ENCODE data around the gene DCST1.

The DCST1 gene

DNA sequence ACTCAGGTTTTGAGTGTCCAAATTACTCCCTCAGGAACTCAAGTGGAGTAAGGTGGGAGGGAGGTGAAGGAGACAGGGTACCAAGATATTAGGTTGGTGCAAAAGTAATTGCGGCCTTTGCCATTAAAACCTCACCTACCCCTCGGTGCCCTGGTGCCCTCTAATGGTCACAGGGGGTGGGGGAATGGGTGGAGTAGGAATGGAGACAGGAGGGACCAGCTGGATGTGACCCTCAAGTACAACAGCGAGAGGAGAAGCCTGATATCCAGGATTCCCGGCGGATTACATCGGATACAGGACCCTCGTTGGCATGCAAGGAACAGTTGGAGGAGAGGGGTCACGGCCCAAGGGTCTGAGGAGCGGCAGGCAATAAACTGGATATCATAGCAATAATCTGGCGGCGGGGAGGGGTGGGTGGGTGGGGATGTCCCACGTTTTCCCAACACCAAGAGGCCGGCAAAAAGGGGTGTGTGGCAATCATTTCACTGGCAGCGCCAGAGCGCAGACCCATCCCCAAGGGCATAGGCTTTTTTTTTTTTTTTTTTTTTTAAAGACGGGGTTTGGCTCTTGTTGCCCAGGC, 35.3 kb upstream of the DCST1 start:
- Mint-ChIP-seq H3K4me3 (peak overlapping the region; percentile 63), H3K27ac (peak overlapping the region; percentile 84), H3K4me1 (peaks cover 52% of the 10 kb centered on the region), H3K36me3 (no peaks in the 10 kb centered on the region), H3K9me3 (no peaks in the 10 kb centered on the region), H3K27me3 (no peaks in the 10 kb centered on the region)
- ATAC-seq = no peak

DNA sequence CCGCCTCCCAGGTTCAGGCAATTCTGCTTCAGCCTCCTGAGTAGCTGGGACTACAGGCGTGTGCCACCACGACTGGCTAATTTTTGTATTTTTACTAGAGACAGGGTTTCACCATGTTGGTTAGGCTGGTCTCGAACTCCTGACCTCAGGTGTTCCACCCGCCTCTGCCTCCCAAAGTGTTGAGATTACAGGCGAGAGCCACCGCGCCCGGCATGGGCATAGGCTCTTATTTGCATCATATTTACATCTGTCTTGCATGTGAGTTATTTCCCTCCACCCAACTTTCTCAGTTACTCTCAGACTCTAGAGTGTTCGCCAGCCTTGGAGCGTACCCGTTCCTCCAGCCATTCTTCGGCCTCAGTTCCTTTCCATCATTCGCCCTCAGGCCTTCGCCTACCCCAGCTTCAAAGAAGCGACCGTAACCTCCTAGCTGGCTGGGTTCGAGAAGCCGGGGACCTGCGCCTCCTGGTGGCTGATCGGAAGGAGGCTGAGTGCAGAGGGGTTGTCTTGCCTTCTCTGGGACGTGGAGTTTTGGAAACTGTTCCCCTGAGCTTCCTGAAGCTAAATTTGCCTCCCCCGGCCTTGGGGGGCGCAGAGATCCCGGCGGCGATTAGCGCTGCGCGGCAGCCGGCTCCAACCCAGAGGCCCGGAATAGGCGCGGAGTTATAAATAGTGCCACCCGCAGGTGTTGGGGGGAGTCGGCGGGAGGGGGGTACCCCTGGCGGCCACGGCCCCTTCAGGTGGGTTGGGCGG, 34.6 kb upstream of the DCST1 start:
- Mint-ChIP-seq H3K27ac (peak overlapping the region; percentile 84), H3K36me3 (no peaks in the 10 kb centered on the region), H3K27me3 (no peaks in the 10 kb centered on the region), H3K4me1 (peaks cover 58% of the 10 kb centered on the region), H3K4me3 (peak overlapping the region; percentile 95), H3K9me3 (no peaks in the 10 kb centered on the region)
- peak; percentile 1 for ATAC-seq

DNA sequence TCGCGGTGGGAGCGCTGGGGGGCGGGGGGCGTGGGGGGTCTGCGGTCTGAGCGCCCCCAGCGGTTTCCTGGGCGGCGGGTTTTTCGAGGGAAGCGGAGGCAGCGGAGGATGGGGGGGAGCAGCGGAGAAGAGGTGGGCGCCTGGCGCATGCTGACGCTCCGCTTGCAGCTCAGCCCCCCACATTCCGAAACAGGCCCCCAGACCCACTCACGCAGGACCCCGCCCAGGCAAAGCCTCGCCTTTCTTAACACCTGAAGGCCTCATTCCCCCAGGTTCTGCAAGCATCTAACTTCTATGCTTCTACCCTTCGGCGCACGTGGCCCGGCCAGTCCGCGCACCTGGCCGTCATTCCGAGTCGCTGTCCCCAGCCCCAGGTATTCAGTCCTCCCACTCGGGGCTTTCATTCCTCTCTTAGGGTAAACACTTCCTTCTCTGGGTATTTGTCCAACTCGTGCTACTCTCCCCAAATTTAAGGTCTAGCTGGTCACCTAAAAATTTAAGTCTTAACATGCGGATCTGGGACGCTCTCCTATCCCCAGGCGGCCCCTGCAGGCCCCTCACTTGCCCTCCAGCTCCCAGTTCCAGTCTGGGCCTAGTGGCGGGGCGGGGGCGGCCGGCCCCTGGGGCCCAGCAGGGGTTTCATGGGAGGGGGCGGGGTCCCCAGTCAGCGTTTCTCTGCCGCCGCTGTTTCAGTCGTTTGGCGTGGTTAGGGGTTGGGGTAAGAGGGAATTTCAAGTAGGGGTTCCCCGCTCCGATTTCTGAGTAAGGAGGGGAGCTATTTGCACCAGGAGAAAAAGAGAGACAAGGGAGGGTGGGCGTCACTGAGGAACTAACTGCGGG, 33.8 kb upstream of the DCST1 start:
- no peaks in the 10 kb centered on the region for H3K36me3 Mint-ChIP-seq
- H3K4me1 Mint-ChIP-seq = peaks cover 58% of the 10 kb centered on the region
- no peaks in the 10 kb centered on the region for H3K9me3 Mint-ChIP-seq
- no peaks in the 10 kb centered on the region for H3K27me3 Mint-ChIP-seq
- peak; percentile 9 for ATAC-seq
- peak overlapping the region; percentile 95 for H3K4me3 Mint-ChIP-seq
- H3K27ac Mint-ChIP-seq = peak overlapping the region; percentile 84

DNA sequence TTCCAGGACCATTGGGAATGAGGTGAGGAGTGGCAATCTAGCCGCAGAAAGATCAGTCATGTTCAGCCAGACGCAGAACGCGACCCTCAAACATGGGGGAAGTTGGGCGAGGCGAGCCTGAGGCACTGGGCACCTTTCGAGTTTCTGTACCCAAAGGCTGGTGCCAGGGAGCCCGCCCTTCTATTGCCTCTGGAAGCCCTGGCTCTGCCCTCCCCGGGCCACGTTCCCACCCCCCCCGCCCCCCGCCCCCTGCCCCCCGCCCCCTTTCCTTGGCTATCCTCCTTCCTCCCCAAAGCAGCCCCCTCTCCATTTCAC, 33.3 kb upstream of the DCST1 start:
- ATAC-seq = no peak
- peak overlapping the region; percentile 84 for H3K27ac Mint-ChIP-seq
- H3K36me3 Mint-ChIP-seq = no peaks in the 10 kb centered on the region
- no peaks in the 10 kb centered on the region for H3K9me3 Mint-ChIP-seq
- H3K4me1 Mint-ChIP-seq = peaks cover 60% of the 10 kb centered on the region
- H3K4me3 Mint-ChIP-seq = peak overlapping the region; percentile 95
- H3K27me3 Mint-ChIP-seq = no peaks in the 10 kb centered on the region

DNA sequence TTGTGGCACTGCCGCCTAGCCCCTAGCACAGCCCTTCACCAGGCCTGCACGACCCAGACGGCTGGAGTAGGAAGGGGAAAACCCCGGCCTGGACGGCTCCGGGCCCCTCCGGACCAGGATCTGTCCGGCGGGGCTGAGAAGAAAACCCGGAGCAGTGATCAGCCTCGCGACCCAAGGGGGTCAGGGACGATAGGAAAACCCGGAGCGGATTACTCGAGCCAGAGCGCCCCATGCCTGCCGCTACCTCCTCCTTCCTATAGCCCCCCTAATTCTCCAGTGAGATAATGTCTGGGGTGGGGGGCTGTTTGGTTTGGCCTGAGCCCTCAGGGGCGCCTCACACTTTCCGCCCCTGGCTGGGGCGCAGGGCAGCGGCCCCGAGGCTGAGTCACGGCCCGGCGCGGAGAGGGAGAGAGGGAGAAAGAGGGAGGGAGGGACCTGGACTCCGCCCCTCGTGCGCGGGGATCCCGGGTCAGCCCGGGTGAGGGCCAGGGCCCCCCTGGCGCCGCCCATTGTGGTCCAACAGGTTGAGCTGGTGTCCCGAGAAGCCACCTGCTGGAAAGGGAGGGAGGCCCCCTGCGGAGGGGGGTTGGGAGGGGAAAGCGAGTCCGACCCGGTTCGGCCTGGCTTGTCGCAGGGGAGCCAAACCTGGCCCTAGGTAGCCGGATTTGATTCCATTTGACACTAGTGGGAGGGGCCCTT, 32.7 kb upstream of the DCST1 start:
- H3K27me3 Mint-ChIP-seq = no peaks in the 10 kb centered on the region
- no peaks in the 10 kb centered on the region for H3K9me3 Mint-ChIP-seq
- peak; percentile 63 for ATAC-seq
- H3K36me3 Mint-ChIP-seq = no peaks in the 10 kb centered on the region
- H3K4me1 Mint-ChIP-seq = peaks cover 65% of the 10 kb centered on the region
- peak overlapping the region; percentile 95 for H3K4me3 Mint-ChIP-seq
- H3K27ac Mint-ChIP-seq = peak overlapping the region; percentile 84

DNA sequence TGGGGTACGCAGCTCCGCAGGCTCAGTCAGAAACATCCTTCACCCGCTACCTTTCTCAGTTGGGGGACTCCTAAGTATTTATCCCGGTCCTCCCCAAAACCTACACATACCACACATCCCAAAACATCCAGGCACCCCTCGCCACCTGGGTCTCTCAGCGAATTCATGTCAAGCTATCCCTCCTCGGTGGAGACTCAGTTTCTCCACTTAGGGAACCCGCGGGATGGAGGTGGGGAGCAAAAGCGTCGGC, 32.3 kb upstream of the DCST1 start:
- Mint-ChIP-seq H3K27me3 (no peaks in the 10 kb centered on the region), H3K4me1 (peaks cover 70% of the 10 kb centered on the region), H3K27ac (peak overlapping the region; percentile 84)

DNA sequence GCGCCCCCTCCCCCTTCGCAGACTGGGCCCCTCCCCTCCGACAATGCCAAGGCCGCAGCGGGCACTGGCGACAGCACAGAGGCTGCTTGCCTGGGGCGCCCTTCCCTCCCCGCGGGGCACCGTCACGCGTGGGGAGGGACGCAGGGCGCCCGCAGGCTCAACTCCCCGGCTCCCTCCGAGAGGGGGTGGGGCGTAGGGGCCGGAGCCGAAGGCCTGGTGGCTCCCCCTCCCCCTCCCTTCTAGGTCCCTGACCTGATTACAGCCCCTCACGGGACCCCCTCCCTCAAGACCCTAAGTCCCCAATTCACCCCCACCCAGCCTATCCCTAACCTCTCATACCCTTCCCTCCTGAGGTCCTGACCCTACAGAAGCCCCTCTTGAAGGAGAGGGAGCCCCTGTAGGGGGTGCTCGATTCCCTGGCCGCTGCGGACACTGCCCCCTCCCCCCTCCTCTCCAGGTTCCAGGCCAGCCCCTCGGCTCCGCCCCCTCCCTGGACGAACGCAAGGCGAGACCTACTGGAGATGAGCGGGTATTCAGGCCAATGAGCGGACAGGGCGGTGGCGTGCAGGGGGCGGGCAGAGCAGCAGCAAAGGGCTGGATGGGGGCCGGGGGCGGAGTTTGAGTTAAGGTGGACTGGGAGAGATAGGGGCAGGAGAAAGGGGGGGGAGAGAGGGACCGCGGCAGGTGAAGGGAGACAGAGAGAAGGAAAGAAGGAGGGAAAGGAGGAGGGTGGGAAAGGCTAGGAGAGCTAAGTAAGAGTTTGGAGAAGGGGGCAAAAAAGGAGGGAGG, 31.8 kb upstream of the DCST1 start:
- H3K4me3 Mint-ChIP-seq = peak overlapping the region; percentile 95
- peak overlapping the region; percentile 84 for H3K27ac Mint-ChIP-seq
- H3K27me3 Mint-ChIP-seq = no peaks in the 10 kb centered on the region

More for the DNA sequence above, 32.3 kb upstream of the DCST1 start:
- ATAC-seq = no peak
- Mint-ChIP-seq H3K4me3 (peak overlapping the region; percentile 95), H3K36me3 (no peaks in the 10 kb centered on the region), H3K9me3 (no peaks in the 10 kb centered on the region)

DNA sequence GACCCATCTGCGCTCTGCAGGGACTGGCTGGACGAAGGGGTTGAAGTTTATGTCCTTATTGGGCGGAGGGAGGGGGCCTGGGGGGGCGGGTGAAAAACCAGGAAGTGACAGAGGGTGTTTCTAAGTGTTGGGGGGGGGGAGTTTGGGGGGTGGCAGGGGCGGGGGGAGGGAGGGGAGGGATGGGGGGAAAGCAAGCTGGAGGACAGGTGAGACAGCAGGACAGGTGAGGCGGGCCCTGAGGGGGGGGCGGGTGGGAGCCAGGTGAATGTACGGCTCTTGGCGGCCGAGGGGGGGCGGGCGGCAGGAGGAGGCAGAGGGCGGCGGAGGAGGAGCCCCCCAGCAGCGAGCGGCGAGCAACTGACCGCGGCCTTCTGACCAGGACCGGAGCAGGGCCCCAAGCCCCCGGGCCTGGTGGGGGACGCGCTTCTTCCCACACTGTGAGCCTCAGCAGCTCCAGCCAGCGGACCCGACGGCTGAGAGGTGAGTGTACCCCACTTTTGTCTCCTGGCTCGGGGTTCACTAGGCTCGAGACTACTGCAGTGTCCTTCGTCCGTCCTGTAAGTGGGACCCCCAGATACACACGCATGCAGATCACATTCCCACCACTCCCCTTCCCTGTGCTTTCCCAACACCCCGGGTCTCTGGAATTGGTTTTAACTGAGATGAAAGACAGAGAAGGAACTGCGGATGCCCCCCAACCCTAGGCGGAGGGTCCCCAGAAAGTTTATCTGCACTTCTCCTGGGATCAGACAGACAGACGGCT, 31.0 kb upstream of the DCST1 start, which contains the start of gene ZBTB7B:
TSS of gene ZBTB7B (plus strand) at position 339 of the 763 bp plus-strand sequence. CDS start 11,859 bp downstream, outside the sequence.
- Mint-ChIP-seq H3K4me3 (peak within 1 kb of the TSS; percentile 95), H3K9me3 (no peaks in the 10 kb centered on the region), H3K27me3 (no peaks in the 10 kb centered on the region), H3K27ac (peak within 1 kb of the TSS; percentile 84), H3K36me3 (no peaks in the 10 kb centered on the region), H3K4me1 (peaks cover 70% of the 10 kb centered on the region)
- peak; percentile 0 for ATAC-seq

More for the DNA sequence above, 31.8 kb upstream of the DCST1 start:
- peaks cover 75% of the 10 kb centered on the region for H3K4me1 Mint-ChIP-seq
- H3K36me3 Mint-ChIP-seq = no peaks in the 10 kb centered on the region
- ATAC-seq = peak; percentile 87
- no peaks in the 10 kb centered on the region for H3K9me3 Mint-ChIP-seq

DNA sequence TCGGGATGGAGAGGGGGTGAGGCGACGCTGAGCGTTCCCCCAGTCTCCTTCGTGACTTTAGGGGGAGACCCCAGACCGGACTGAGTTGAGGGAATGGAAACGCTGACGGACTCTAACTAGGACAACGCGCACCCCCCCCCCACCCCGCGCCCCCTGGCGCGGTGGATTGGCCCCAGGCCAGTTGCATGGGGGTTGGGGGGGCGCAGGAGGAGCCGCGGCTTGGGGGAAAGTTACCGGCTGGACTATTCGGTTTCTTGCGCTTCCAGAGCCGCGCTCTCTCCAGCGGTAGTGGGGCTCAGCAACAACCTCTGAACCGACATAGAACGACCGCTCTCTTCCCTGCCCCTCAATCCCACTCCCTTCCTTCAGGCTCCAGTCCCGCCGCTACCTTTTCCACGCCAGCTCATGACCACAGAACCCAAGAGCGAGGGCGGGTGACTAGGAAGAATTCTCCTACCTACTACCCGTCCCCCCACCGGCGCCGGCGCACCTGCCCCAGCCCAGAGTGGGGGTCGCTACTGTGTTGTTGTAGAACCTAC, 30.3 kb upstream of the DCST1 start:
- no peaks in the 10 kb centered on the region for H3K36me3 Mint-ChIP-seq
- H3K27ac Mint-ChIP-seq = peak overlapping the region; percentile 84
- H3K27me3 Mint-ChIP-seq = no peaks in the 10 kb centered on the region

DNA sequence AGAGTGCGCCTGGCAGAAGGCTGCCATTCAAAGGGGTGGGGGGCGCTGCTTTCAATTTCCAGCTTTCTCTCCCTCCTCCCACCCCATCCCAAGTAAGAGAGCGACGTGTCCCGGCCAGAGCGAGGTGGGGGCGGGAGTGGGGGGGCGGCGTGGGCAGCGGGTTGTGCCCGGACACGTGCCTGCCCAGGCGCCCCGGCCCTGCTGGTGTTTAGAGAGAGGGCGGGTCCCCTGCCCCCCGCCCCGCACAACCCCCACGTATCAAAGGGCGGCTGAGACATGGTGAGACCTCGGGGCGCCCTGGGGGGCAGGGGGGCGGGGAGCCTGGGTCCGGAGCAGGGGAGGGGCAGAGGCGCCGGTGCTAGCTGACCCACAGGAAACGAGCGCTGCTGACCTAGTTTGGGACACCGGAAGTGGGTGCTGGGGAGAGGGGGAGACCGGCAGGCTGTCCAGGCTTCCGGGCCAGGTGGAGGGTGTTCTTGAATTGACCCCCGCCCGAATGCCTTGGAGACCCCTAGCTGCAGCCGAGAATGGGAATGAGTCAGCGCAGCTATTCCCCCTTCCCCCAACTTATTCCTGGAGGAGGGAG, 29.8 kb upstream of the DCST1 start:
- H3K27me3 Mint-ChIP-seq = no peaks in the 10 kb centered on the region
- H3K4me3 Mint-ChIP-seq = peak overlapping the region; percentile 95
- H3K9me3 Mint-ChIP-seq = no peaks in the 10 kb centered on the region
- peaks cover 2% of the 10 kb centered on the region for H3K36me3 Mint-ChIP-seq
- no peak for ATAC-seq
- peak overlapping the region; percentile 84 for H3K27ac Mint-ChIP-seq
- H3K4me1 Mint-ChIP-seq = peaks cover 67% of the 10 kb centered on the region

More for the DNA sequence above, 30.3 kb upstream of the DCST1 start:
- Mint-ChIP-seq H3K9me3 (no peaks in the 10 kb centered on the region), H3K4me1 (peaks cover 67% of the 10 kb centered on the region), H3K4me3 (peak overlapping the region; percentile 95)
- ATAC-seq = no peak

DNA sequence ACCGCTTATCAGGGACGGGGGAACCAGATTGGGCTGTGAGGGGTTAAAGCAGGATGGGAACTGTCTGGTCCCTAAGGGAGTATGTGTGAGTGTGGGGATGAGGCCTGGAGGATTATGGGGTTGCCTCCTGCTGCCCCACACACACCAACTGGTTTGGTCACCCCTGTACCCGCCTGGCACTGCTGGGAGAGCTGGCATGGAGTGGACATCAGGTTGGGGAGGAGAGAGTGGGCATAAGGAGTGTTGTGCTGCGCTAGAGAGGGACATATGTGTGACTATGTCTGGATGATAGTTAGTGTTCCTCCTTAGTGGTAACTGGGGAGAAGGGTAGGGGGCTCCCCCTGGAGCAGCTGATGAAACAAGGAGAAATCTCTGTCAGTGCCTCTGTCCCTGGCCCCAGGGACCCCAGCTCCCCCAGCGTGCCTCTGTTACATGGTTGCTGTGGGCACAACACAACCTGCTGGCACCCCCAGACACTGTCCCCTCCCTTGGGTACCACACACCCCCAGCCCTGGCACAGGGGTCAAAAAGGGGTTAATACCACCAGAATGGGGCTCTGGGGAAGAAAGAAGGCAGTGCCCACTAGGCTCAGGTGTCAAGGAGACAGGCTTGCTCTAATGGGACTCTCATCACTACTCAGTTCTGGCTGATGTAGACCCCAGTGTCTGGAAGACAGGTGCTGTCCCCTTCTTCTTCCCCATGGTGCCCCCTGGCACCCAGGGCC, 29.1 kb upstream of the DCST1 start:
- Mint-ChIP-seq H3K27me3 (no peaks in the 10 kb centered on the region), H3K9me3 (no peaks in the 10 kb centered on the region), H3K36me3 (peaks cover 7% of the 10 kb centered on the region), H3K27ac (peak overlapping the region; percentile 84), H3K4me1 (peaks cover 67% of the 10 kb centered on the region), H3K4me3 (peak overlapping the region; percentile 95)
- ATAC-seq = no peak

DNA sequence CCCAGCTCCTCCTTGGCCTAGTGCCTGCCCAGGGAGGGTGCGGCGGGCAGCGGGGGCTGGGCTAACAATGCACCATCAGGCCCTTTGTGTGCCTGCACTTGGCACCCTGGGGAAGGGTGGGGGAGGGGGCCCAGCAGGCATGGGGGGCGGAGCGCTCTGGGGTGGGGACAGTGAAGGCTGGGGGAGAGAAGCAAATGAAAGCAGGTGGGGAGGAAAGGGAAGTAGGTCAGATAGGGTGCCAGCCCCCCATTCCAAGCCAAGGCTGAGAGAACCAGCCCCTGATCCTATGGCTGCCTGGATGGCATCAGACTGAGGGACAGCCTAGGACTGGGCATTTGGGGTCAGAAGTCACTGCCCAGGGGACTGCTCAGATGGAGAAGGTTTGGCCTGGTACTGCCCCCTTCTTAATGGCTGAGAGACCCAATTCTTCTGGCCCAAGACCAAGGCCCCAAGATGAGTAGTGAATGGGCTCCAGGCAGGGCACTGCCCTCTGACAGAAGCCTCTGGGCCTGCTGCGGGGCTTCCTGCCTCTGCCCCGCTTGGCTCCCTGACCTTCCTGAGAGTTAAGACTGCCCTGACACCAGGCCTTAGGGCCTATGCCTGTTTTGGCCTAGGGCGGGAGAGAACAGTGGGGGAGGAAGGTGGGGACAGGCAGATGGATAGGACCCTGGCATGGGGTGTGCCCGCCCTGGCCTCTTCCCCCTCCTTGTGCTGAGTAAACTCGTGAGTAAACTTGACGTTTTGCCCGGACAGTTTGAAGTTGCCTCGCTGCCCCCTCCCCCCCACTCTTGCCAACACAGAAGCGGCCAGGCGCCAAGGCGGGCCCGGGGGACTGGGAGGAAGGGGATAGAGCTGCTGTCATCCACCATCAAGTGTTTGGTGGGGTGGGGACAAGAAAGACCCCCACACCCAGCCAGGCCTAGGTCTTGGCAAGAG, 28.3 kb upstream of the DCST1 start:
- H3K27ac Mint-ChIP-seq = peak overlapping the region; percentile 84
- ATAC-seq = no peak
- no peaks in the 10 kb centered on the region for H3K9me3 Mint-ChIP-seq
- H3K36me3 Mint-ChIP-seq = peaks cover 12% of the 10 kb centered on the region
- no peak overlapping the region for H3K4me3 Mint-ChIP-seq
- H3K4me1 Mint-ChIP-seq = peaks cover 67% of the 10 kb centered on the region
- no peaks in the 10 kb centered on the region for H3K27me3 Mint-ChIP-seq

All from stimulated activated memory B cell treated with anti-CD40 and anti-IgM and Interleukin-4, amounts not matched to agents 10 μg/mL and 1 μg/mL and 100 μg/mL, for 72 hours (primary cell).